Fibroblast of skin of right quadriceps (primary cell): ENCODE measurements around the gene LHX2.
A peak's percentile ranks its signal among the peaks of the same experiment; 100 is the strongest.

Experiments
- DNase-seq: peaks from one replicate; pipeline ENCODE4 v3.0.0-alpha.2; 2013

The LHX2 gene

GRCh38 chr9:124068251-124068650 lies 56.7 kb downstream of the LHX2 start:
- no peak for DNase-seq

DNA sequence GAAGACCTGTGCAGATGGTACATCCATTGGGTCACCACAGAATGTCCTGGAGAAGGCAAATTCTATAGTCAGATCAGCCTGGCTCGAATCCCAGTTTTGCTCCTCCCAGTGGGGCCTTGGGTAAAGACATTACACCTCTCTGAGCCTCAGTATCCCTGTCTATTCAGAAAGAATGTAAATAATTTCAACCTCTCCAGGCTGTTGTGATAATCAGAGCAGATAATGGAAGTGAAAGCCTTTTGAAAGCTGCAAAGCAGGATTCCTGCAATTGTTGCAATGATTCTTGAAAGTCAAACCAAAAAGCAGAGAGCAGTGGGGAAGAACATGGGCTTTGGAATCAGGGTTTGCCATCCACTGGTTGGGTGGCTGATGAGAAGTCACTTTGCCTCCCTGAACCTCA lies 63.2 kb downstream of the LHX2 start:
- no peak for DNase-seq

- DNase-seq = no peak
Measured at GRCh38 chr9:124075761-124076160, 64.2 kb downstream of the LHX2 start.

DNA sequence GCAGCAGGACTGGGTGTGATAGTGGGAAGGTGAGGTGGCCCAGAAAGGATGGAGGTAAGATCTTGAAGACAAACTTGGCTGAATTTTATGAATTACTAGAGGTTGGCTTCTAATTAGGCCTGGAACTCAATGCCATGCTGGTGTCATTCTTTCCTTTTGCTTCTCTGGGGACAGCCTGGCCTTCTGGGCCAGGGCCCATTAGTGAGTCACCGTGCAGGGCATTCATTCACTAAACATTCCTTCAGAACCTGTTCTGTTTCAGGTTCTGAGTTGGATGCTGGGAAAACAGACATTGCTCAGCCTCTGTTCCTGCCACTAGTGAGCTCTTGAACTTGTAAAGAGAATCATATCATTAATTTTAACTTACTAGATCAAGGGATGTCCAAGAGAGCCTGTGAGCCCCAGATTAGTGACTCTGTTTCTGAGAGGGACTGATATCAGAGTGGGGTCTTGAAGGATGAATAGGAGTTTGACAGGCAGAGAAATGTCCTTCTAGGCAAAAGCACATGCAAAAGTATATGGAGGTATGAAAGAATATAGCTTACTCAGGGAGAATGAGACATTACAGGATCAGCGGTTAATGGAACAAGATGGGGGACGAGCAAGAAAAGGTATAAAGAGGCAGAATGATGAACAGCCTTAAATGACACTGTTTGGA lies 66.5 kb downstream of the LHX2 start:
- DNase-seq = peak; percentile 10

- peak; percentile 59 for DNase-seq
Measured at GRCh38 chr9:124078641-124079040, 67.1 kb downstream of the LHX2 start.

GRCh38 chr9:124079176-124079925 lies 67.8 kb downstream of the LHX2 start:
- peak; percentile 86 for DNase-seq

DNA sequence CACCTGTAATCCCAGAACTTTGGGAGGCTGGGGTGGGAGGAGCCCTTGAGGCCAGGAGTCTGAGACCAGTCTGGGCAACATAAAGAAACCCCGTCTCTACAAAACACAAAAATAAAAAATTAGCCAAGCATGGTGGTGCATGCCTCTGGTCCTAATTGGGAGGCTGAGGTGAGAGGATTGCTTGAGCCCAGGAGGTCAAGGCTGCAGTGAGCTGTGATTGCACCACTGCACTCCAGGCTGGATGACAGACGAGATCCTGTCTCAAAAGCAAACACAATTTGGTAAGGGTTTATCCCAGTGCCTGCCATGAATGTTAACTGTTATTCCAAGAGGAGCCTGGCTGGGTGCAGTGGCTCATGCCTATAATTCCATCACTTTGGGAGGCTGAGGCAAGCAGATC lies 71.1 kb downstream of the LHX2 start:
- no peak for DNase-seq
